GM12874 (cell line): Measurements from ENCODE around the gene RCOR2.

Experiments
- TF ChIP-seq, protein P1 (sequence below): IDR thresholded peaks from 2 replicates; pipeline ENCODE4 v1.5.1; 2011; ENCODE audit warnings: low read depth, mild to moderate bottlenecking, control low read depth, low read length, moderate library complexity; ENCODE audit not compliant: insufficient read depth

Gene RCOR2

GRCh38 chr11:63866211-63866610 is 50.8 kb downstream of the RCOR2 start:
- TF ChIP-seq, protein P1, sequence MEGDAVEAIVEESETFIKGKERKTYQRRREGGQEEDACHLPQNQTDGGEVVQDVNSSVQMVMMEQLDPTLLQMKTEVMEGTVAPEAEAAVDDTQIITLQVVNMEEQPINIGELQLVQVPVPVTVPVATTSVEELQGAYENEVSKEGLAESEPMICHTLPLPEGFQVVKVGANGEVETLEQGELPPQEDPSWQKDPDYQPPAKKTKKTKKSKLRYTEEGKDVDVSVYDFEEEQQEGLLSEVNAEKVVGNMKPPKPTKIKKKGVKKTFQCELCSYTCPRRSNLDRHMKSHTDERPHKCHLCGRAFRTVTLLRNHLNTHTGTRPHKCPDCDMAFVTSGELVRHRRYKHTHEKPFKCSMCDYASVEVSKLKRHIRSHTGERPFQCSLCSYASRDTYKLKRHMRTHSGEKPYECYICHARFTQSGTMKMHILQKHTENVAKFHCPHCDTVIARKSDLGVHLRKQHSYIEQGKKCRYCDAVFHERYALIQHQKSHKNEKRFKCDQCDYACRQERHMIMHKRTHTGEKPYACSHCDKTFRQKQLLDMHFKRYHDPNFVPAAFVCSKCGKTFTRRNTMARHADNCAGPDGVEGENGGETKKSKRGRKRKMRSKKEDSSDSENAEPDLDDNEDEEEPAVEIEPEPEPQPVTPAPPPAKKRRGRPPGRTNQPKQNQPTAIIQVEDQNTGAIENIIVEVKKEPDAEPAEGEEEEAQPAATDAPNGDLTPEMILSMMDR: no peak

GRCh38 chr11:63862923-63863322 is 54.0 kb downstream of the RCOR2 start:
- TF ChIP-seq, protein P1: no peak
